Globus pallidus (tissue), 1 donor: Measurements from ENCODE around the gene ABLIM1.
A peak's percentile ranks its signal among the peaks of the same experiment; 100 is the strongest.

ENCODE experiments used
- DNase-seq: peaks from one replicate; pipeline ENCODE4 v3.0.0-alpha.2; 2015; ENCODE audit warnings: low spot score

ABLIM1 gene

GRCh38 chr10:114581071-114581470 is 77.0 kb downstream of the ABLIM1 start:
- DNase-seq: no peak

GRCh38 chr10:114577133-114577532 is 80.9 kb downstream of the ABLIM1 start:
- no peak for DNase-seq

- no peak for DNase-seq
These were observed 81.4 kb downstream of the ABLIM1 start for GRCh38 chr10:114576716-114577115.

- DNase-seq: no peak
These were observed 82.0 kb downstream of the ABLIM1 start for GRCh38 chr10:114576132-114576487.

- DNase-seq: no peak
These were observed 82.5 kb downstream of the ABLIM1 start for GRCh38 chr10:114575417-114576131.

GRCh38 chr10:114573330-114574045 is 84.6 kb downstream of the ABLIM1 start:
- no peak for DNase-seq

- DNase-seq: peak; percentile 28
These were observed 86.6 kb downstream of the ABLIM1 start for GRCh38 chr10:114571316-114571999.

- no peak for DNase-seq
These were observed 92.0 kb downstream of the ABLIM1 start for GRCh38 chr10:114566064-114566463.

GRCh38 chr10:114565066-114565465 is 93.0 kb downstream of the ABLIM1 start:
- DNase-seq: no peak

GRCh38 chr10:114561008-114561523 is 97.0 kb downstream of the ABLIM1 start:
- no peak for DNase-seq

GRCh38 chr10:114560144-114560543 is 97.9 kb downstream of the ABLIM1 start:
- no peak for DNase-seq

GRCh38 chr10:114559636-114560035 is 98.4 kb downstream of the ABLIM1 start:
- no peak for DNase-seq

GRCh38 chr10:114557854-114558253 is 100.2 kb downstream of the ABLIM1 start:
- DNase-seq: no peak

- DNase-seq: no peak
These were observed 101.6 kb downstream of the ABLIM1 start for GRCh38 chr10:114556236-114557122.

- no peak for DNase-seq
These were observed 104.6 kb downstream of the ABLIM1 start for GRCh38 chr10:114553436-114553835.

GRCh38 chr10:114552050-114552449 is 106.0 kb downstream of the ABLIM1 start:
- no peak for DNase-seq

GRCh38 chr10:114551636-114551972 is 106.5 kb downstream of the ABLIM1 start:
- no peak for DNase-seq

- peak; percentile 23 for DNase-seq
These were observed 107.1 kb downstream of the ABLIM1 start for GRCh38 chr10:114550756-114551635.

- no peak for DNase-seq
These were observed 109.4 kb downstream of the ABLIM1 start for GRCh38 chr10:114548662-114549061.

- DNase-seq: no peak
These were observed 110.6 kb downstream of the ABLIM1 start for GRCh38 chr10:114547514-114547913.

- DNase-seq: no peak
These were observed 111.0 kb downstream of the ABLIM1 start for GRCh38 chr10:114547056-114547455.
